H1 (cell line): ENCODE measurements around the gene ABI3BP. TPM values are rescaled to one million over a fixed set of nuclear protein-coding genes. Genes with fewer than 3 reads are reported as not detected.

ENCODE experiments used
- CTCF ChIA-PET: fragments of 300-600 bp; sonication (Branson Sonifier 250); formaldehyde crosslinking; loops from one replicate; lab custom pipeline; 2021; ENCODE audit not compliant: partially characterized antibody; lab: Charles Lee
- POLR2A ChIA-PET: fragments of 300-600 bp; sonication (Branson Sonifier 250); formaldehyde crosslinking; loops from one replicate; lab custom pipeline; 2021; ENCODE audit warnings: inconsistent platforms; ENCODE audit not compliant: partially characterized antibody; lab: Charles Lee
- DNase-seq, 2 experiments: peaks; one replicate each; pipeline versions ENCODE4 v3.0.0 to v3.0.0-alpha.2; 2010 to 2022; ENCODE audit warnings: low spot score in 2 of 2, low read depth in 1 of 2, mixed read lengths in 1 of 2
- FAIRE-seq: peaks from 2 replicates; lab custom pipeline; 2011; peaks lifted over from hg19 to GRCh38; lab: Jason Lieb, UNC
- H2AFZ ChIP-seq: 2 replicates; pipeline ENCODE4 v1.8.1; 2012; ENCODE audit warnings: low read length, inconsistent platforms
- H2AK5ac ChIP-seq: 2 replicates; pipeline ENCODE4 v1.6.1; 2013; ENCODE audit warnings: low read depth, low read length
- H2BK120ac ChIP-seq: replicated peaks from 2 replicates; pipeline ENCODE3; 2013; ENCODE audit warnings: low read depth, low read length, inconsistent platforms
- H2BK12ac ChIP-seq: 2 replicates; pipeline ENCODE4 v1.6.1; 2013; ENCODE audit warnings: low read depth, low read length
- H2BK15ac ChIP-seq: 2 replicates; pipeline ENCODE4 v1.6.1; 2013; ENCODE audit warnings: low read length
- H2BK20ac ChIP-seq: 2 replicates; pipeline ENCODE4 v1.6.1; 2013; ENCODE audit warnings: low read length
- H2BK5ac ChIP-seq: 2 replicates; pipeline ENCODE4 v1.6.1; 2013; ENCODE audit warnings: low read depth, low read length
- H3K14ac ChIP-seq: 2 replicates; pipeline ENCODE4 v1.6.1; 2013; ENCODE audit warnings: inconsistent platforms; ENCODE audit not compliant: insufficient read length
- H3K18ac ChIP-seq: 2 replicates; pipeline ENCODE4 v1.6.1; 2013; ENCODE audit warnings: low read length; ENCODE audit errors: extremely low read depth
- H3K23ac ChIP-seq: 2 replicates; pipeline ENCODE4 v1.6.1; 2013; ENCODE audit warnings: inconsistent platforms; ENCODE audit not compliant: insufficient read length
- H3K23me2 ChIP-seq: 2 replicates; pipeline ENCODE4 v1.6.1; 2013; ENCODE audit warnings: low read depth, low read length
- H3K27ac ChIP-seq: 2 replicates; pipeline ENCODE4 v1.6.1; 2011; ENCODE audit warnings: low read depth, low read length, inconsistent platforms
- H3K27me3 ChIP-seq, 4 experiments: replicated peaks in 1 of 4; 1 replicate in 1 of 4; 2 replicates in 3 of 4; pipeline versions ENCODE4 v1.6.1 to v1.8.1; 2011 to 2013; ENCODE audit warnings: low read length in 3 of 4, mild to moderate bottlenecking in 3 of 4, inconsistent platforms in 2 of 4, mixed read lengths in 2 of 4, moderate library complexity in 1 of 4; ENCODE audit not compliant: control insufficient read depth in 3 of 4, insufficient read depth in 3 of 4; ENCODE audit errors: extremely low read depth in 1 of 4
- H3K36me3 ChIP-seq, 4 experiments: 2 replicates each; pipeline versions ENCODE4 v1.6.1 to v1.8.1; 2011 to 2013; ENCODE audit warnings: mild to moderate bottlenecking in 4 of 4, low read length in 3 of 4, moderate library complexity in 2 of 4, control low read depth in 1 of 4, inconsistent platforms in 1 of 4; ENCODE audit not compliant: insufficient read depth in 4 of 4, control insufficient read depth in 2 of 4
- H3K4ac ChIP-seq: replicated peaks from 2 replicates; pipeline ENCODE3; 2013; ENCODE audit warnings: low read length, low read depth, mixed read lengths, inconsistent platforms; ENCODE audit not compliant: insufficient read length
- H3K4me1 ChIP-seq, 4 experiments: replicated peaks in 1 of 4; 1 replicate in 1 of 4; 2 replicates in 3 of 4; pipeline versions ENCODE4 v1.6.1 to v1.8.1; 2011 to 2013; ENCODE audit warnings: low read length in 3 of 4, inconsistent platforms in 2 of 4, mixed read lengths in 1 of 4; ENCODE audit not compliant: insufficient read depth in 4 of 4, control insufficient read depth in 3 of 4
- H3K4me2 ChIP-seq, 2 experiments: 2 replicates each; pipeline versions ENCODE4 v1.6.1 to v1.8.1; 2011 to 2013; ENCODE audit warnings: low read depth in 2 of 2, low read length in 2 of 2, control low read depth in 1 of 2, inconsistent platforms in 1 of 2, mild to moderate bottlenecking in 1 of 2; ENCODE audit not compliant: insufficient read depth in 1 of 2
- H3K4me3 ChIP-seq, 4 experiments: fragments of 200-600, 300-600 bp in 1 of 4; sonication (generic), shearing (Covaris generic), sonication (Bioruptor Twin) in 1 of 4; 2 replicates each; pipeline versions ENCODE4 v1.5.1 to v1.8.1; 2011 to 2016; ENCODE audit warnings: low read length in 4 of 4, low read depth in 3 of 4, control low read depth in 2 of 4, inconsistent platforms in 2 of 4, mild to moderate bottlenecking in 2 of 4, mixed read lengths in 1 of 4, moderate library complexity in 1 of 4; ENCODE audit not compliant: insufficient read depth in 2 of 4; ENCODE audit errors: extremely low read depth in 1 of 4
- H3K56ac ChIP-seq: replicated peaks from 2 replicates; pipeline ENCODE3; 2013; ENCODE audit warnings: low read depth, mild to moderate bottlenecking, mixed read lengths, low read length, inconsistent platforms; ENCODE audit not compliant: insufficient read length
- H3K79me1 ChIP-seq: 2 replicates; pipeline ENCODE4 v1.6.1; 2013; ENCODE audit warnings: low read depth, low read length, control low read depth
- H3K79me2 ChIP-seq, 2 experiments: 2 replicates each; pipeline versions ENCODE4 v1.6.1 to v1.8.1; 2012 to 2013; ENCODE audit warnings: low read length in 2 of 2, mild to moderate bottlenecking in 2 of 2, inconsistent platforms in 1 of 2; ENCODE audit not compliant: insufficient read depth in 2 of 2, control insufficient read depth in 1 of 2
- H3K9ac ChIP-seq, 4 experiments: replicated peaks in 1 of 4; 1 replicate in 1 of 4; 2 replicates in 3 of 4; pipeline versions ENCODE4 v1.6.1 to v1.8.1; 2011 to 2013; ENCODE audit warnings: low read depth in 3 of 4, low read length in 3 of 4, control low read depth in 2 of 4, mild to moderate bottlenecking in 2 of 4, moderate library complexity in 2 of 4, inconsistent platforms in 1 of 4; ENCODE audit errors: extremely low read depth in 1 of 4
- H3K9me3 ChIP-seq, 2 experiments: 2 replicates each; pipeline versions ENCODE4 v1.6.1 to v1.8.1; 2012 to 2013; ENCODE audit warnings: mild to moderate bottlenecking in 2 of 2, moderate library complexity in 2 of 2, control low read depth in 1 of 2, inconsistent platforms in 1 of 2, low read depth in 1 of 2, low read length in 1 of 2, mixed read lengths in 1 of 2; ENCODE audit not compliant: insufficient read depth in 2 of 2
- H4K20me1 ChIP-seq, 2 experiments: replicated peaks in 1 of 2; 2 replicates each; pipeline versions ENCODE3 to v1.8.1; 2011 to 2013; ENCODE audit warnings: inconsistent platforms in 2 of 2, low read length in 2 of 2, mild to moderate bottlenecking in 1 of 2; ENCODE audit not compliant: insufficient read depth in 2 of 2, control insufficient read depth in 1 of 2
- H4K5ac ChIP-seq: 2 replicates; pipeline ENCODE4 v1.6.1; 2013; ENCODE audit warnings: low read length, low read depth, mixed read lengths, inconsistent platforms; ENCODE audit not compliant: insufficient read length
- H4K8ac ChIP-seq: 2 replicates; pipeline ENCODE4 v1.8.0; 2013; ENCODE audit warnings: mild to moderate bottlenecking, moderate library complexity, low read length, inconsistent platforms; ENCODE audit not compliant: insufficient read depth; ENCODE audit errors: extremely low read depth
- H4K91ac ChIP-seq: replicated peaks from 2 replicates; pipeline ENCODE3; 2013; ENCODE audit warnings: low read length, mixed read lengths, inconsistent platforms; ENCODE audit not compliant: insufficient read length
- TEAD4 ChIP-seq: IDR thresholded peaks from 2 replicates; pipeline ENCODE4 v1.6.1; 2012; ENCODE audit warnings: low read depth, low read length, inconsistent platforms, mixed read lengths
- WGBS, 2 experiments: shearing (Covaris generic) in 1 of 2; methylation state at CpG; one replicate each; pipeline versions ENCODE4 v1.1.6 to v1.1.7; 2013 to 2015; ENCODE audit warnings: low lambda C conversion rate in 2 of 2, mixed read lengths in 2 of 2, inconsistent platforms in 1 of 2, low coverage in 1 of 2, missing lambda C conversion rate in 1 of 2; ENCODE audit not compliant: insufficient replicate concordance in 2 of 2, insufficient coverage in 1 of 2, insufficient read length in 1 of 2; ENCODE audit errors: extremely low coverage in 1 of 2, missing lambda C conversion rate in 1 of 2; 5-methylcytosine and 5-hydroxymethylcytosine counted together
- polyA plus RNA-seq, 7 experiments: library from polyadenylated mRNA; depleted of rRNA in 3 of 7; stranded (reverse) in 5 of 7; unstranded in 2 of 7; fragments of >200 nt in 5 of 7; fragments of 200-250 nt in 2 of 7; gene quantifications; 1 replicate in 5 of 7; 2 replicates in 1 of 7; 4 replicates in 1 of 7; pipeline versions ENCODE4 v1.2.1 to v1.2.3, GENCODE V29; 2011 to 2013; ENCODE audit warnings: missing spikeins in 2 of 7, mixed read lengths in 2 of 7
- total RNA-seq: library from RNA; stranded (reverse); fragmentation: NEBNext Ultra II Directional; extraction: Animal tissue kit (Norgen Biotek cat#: 25700); gene quantifications from 2 replicates; pipeline ENCODE4 v1.2.1, GENCODE V29; 2021

Gene ABI3BP
- total and polyA plus RNA-seq, 2 of the 8 experiments (the other 6 are each of a cell fraction or from before 2014, with no cell fraction given) = 0.08 to 0.32 TPM

DNA sequence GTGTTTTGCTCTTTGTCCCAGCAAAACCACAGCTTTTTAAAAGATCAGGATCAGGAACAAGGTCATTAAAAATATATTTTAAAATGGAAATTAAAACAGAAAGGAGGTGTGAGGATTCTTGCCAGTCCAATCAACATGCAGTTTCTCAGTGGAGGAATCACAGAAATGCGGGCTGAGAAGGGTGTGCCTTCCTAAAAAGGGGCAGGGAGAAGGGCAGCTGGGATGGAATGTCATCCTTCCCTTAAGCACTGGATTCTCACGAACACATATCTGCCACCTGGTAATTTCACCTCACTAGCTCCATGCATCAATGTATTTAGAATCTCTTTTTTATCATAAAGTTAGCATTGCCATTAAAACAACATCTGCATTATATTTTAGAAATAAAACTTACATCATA is 21.4 kb downstream of the ABI3BP start:
- Histone ChIP-seq H3K27ac (no peak overlapping the region), H2AK5ac (no peak overlapping the region), H3K4ac (no peak overlapping the region), H3K79me1 (no peaks in the 10 kb centered on the region), H3K18ac (no peak overlapping the region), H2BK120ac (no peak overlapping the region), H2BK20ac (no peak overlapping the region), H4K5ac (no peak overlapping the region), H3K36me3 (no peaks in the 10 kb centered on the region), H2BK15ac (no peak overlapping the region), H3K79me2 (no peaks in the 10 kb centered on the region), H3K56ac (no peak overlapping the region), H3K23me2 (no peaks in the 10 kb centered on the region), H3K27me3 (peaks cover 0 to 1% (median 0%) of the 10 kb centered on the region in 4 experiments; a peak in 1 of 7 replicates), H2BK12ac (no peak overlapping the region), H3K14ac (no peak overlapping the region), H3K9me3 (no peaks in the 10 kb centered on the region), H3K9ac (no peak overlapping the region), H4K20me1 (no peaks in the 10 kb centered on the region), H3K23ac (no peak overlapping the region), H2BK5ac (no peak overlapping the region), H3K4me1 (no peaks in the 10 kb centered on the region), H4K8ac (no peak overlapping the region)
- POLR2A ChIA-PET = no interaction called here
- DNase-seq (no peak), FAIRE-seq (no peak)
- WGBS, 2 experiments = 91% methylated on average over 2 of the region's 2 CpGs; no CpG with 5 or more reads in 1 of the 2 experiments
- TF ChIP-seq TEAD4 = no peak
- TF ChIP-seq, all 59 proteins: peak for 0
- H2AFZ ChIP-seq = no peak overlapping the region
- no peak overlapping the region for H4K91ac ChIP-seq
- no peak overlapping the region for H3K4me2 ChIP-seq
- CTCF ChIA-PET = no interaction called here
- no peak overlapping the region for H3K4me3 ChIP-seq
